GM21619 (cell line): ENCODE data around the gene RAD52.

Source experiments
- ATAC-seq: cut with Tn5 transposase; IDR thresholded peaks from one replicate; pipeline ENCODE4 v1.9.1; 2021; ENCODE audit not compliant: unreplicated experiment

Gene RAD52

DNA sequence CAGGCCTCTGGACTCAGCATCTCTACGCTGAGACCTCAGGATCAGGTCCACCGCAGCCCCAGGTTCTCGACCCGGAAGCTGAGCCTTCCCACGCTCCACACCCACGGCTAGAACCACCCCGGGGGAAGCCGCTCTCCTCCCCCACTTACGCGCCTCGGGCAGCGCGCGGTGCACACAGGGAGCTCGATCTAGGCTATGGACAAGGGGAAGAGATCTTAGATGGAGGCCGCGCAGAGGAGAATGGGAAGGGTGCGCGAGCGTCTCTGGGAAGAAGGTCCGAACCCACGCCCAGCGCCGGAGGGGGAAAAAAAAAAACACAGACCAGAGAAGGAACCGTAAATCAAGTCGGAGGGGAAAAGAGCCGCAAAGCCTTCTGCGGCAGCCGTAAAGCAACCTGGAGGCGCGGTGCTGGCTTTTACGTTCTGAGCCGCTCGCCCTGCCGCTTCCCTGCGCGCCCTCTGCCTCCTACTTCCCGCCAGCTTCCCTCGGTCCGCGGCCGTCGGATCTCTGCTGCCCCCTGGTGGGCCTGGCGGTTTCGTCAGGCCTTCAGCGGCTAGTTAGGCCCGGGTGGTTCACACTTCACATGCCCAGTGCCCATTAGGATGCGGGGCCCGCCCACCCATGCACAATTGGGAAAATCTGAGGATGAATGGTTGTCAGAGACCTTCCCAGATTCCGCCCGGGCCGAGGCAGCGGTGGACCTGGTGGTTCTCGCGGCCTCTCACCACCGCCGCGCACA is at the start of gene RAD52:
Gene RAD52, minus strand, starts transcription at position 242 of the 739 bp plus-strand sequence. CDS start 16,636 bp downstream, outside the sequence.
- ATAC-seq: peak; percentile 82

DNA sequence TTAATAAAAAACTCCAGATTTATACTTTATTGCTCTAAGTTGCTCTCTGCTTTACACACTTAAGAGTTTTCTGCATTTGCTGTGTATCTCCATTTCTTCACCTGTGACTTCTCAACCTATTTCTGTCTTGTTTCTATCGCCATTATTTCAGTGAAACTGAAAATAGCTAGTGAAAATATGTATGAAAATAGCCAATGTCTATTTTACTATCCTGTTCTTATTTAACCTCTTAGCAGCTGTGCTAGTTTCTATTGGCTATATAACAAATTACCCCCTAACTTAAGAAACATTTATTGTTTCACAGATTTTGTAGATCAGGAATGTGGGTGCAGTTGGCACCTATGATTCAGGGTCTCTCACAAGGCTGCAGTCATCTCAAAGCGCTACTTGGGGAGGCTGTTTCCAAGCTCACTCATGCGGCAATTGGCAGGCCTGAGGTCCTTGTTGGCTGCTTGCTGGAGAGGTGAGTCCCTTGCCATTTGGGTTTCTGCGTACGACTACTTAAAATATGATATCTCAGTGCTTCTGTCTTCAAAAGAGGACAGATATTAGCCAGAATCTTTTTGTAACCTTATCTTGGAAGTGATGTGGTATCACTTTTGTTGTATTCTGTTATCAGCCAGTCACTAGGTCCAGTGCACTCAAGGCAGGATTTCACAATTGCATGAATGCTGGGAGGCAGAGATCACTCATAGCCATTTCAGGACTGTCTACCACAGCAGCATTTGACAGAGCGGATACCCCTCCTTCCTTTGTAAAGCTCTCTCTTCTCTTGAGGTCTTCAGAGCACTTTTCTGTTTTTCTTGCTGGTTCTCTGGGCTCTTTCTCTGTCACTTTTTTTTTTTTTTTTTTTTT is 48.8 kb upstream of the RAD52 start:
- ATAC-seq: peak; percentile 64

DNA sequence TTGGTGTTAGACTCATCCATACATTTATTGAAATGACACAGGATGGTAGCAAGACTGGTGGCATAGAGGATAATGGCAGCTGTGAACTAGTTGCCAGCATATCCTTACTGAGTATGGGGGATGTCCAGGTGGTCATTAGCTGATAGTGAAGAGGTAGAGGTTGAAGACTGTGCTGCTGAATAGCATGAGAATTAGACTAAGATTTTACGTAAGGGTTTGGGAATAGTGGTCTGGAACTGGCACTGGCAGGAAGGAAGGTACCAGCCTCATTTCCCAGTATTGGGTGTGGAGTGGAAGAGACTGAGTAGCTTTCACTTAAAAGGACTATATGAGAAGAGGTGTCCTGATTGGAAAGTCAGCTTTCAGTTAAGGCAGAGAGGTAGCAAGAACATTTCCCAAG is 48.0 kb upstream of the RAD52 start:
- no peak for ATAC-seq

DNA sequence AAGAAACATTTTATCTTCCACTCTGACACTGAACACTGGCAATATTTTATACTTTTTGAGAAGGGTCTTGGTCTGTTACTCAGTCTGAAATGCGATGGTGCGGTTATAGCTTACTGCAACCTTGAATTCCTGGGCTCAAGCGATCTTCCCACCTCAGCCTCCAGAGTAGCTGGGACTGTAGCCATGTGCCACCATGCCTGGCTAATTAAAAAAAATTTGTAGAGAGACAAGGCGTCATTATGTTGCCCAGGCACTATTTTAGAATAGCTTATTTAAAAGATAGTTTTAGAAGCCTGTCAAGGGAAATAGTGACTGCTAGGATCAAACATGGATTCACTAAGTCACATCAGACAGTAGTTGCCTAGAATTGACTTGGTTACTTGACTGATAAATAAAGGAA is 47.4 kb upstream of the RAD52 start:
- ATAC-seq: no peak

DNA sequence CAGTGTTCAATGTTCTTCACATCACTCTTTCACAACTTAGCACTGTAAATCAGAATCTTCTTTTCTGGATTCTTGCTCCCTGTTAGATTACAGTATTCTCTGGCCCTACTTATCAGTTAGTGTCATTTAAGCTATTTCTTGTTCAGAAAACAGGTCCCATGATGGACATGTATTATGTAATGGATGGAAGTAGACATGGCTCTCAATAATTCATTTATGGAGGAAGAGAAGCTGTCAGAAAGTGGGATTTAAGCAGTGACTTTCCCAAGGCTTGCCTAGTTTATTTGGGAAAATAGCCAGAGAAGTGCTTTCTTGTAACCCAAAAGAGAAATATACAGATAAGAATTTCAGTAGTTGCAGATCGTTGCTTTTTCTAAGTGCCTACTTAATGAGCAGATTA is 43.2 kb upstream of the RAD52 start:
- ATAC-seq: no peak

DNA sequence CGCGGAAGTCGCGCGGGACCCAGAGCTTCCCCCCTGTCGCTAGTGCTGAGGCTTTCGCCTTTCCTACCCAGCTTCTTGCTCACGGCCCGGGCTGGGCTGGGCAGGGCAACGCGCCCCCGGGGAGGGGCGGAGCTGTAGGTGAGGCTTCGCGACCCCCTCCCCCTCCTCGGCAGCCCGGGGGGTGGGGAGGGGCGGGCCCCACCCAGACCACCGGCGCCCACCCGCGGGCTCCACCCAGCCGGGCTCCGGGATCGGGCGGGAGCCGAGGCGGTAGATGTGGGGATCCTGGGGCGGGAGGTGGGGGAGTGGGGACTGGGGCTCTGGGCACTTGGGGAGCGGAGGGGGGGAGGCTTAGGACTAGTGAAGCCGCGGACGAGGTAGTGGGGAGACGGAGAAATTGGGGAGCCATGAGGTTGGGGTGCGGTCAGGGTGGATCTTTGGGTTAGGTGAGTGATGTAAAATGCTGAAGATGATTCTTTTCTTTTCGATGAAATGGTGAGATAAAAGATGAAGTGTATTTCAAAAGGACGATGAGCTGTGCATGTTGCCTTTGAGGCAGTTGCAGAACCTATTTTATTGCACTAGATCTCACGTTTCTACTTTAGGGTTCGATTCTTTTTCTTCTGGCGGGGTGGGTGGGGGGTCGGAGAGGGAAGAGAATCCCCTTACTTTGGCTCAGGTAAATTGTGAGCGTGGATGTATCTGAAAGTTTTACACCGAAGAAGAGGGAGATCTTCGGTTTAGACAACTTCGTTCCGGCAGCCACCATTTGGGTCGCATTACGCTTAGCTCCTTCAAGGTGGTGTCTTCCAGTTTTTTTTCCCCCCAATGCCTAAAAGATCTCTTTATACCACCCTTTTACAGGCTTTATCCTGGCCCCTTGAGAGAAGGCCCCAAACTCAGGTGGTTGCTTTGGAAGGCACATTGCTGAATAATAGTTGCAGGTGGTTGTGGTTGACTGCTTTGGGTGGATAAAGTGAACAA is 42.1 kb upstream of the RAD52 start:
- no peak for ATAC-seq

DNA sequence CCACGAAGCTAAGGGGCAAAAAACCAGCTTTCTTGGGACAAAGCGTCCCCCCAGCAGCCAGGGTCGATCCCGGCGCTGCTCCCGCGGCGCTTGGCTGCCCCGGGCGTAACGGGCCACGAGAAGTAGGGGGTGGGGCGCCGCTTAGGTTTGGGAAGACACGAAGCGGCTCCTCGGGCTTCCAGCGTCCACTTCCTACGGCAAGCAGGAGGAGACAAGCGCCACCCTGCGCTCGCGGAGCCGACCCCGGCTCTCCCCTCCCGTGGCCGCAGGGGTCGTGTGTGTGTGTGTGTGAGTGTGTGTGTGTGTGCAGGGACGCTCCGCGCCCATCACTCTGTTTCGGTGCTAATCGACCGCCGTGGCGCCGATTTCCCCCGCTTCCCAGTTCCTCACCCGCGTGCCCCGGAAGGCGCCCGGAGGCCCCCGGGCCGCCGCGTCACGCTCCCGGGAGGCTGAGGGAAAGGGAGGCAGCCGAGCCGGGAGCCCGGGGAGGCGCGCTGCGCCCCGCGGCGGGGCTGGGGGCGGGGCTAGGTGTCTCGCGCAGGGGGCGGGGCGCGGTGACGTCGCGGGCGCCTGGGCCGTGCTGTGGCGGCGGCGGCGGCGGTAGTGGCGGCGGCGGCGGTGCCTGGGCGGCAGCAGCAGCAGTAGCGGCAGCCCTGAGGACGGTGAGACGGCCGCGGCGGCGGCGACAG is 41.3 kb upstream of the RAD52 start, which contains the start of gene ERC1:
Gene ERC1, plus strand, starts transcription at position 563 of the 689 bp plus-strand sequence. CDS start 36,681 bp downstream, outside the sequence.
- peak; percentile 87 for ATAC-seq

DNA sequence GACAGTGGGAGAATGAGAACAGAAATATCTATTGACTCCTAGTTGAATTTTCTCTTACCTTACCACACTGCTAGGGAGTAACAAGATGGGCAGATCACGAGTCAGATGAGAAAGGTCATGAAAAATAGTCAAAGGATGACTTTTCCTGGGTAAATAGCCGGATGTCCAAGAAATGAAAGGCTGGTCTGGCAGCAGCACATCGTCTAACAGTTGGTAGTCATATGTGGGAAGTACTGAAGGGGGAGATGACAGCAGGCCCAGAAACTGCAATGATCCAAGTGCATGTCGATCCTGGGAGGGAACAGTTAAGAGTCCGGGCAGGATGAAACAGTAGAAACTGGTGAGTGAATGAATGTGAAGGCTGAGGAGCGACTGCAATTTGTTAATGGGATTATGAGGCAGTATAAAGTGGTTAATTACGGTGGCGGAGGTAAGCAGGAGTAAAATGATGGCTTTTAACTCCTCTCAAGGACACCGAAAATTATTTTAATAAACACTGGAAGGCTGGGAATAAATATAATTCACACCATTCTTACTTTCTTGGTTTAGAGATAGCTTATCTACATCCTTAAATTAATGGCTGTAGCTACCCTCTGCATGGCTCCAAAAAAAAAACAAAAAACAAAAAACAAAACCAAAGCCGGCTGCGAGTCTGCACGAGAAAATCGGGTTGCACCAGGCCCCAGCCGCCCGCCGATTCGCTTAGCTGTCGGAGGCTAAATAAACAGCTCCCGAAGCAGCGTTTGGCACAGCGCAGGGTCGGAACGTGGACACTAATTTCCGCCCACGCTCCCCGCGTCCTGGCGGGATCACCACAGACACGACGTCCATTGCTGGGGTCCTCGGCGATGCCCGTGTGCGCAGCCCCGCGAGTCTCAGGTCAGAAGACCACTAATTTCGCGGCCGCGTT is 40.5 kb upstream of the RAD52 start:
- no peak for ATAC-seq

DNA sequence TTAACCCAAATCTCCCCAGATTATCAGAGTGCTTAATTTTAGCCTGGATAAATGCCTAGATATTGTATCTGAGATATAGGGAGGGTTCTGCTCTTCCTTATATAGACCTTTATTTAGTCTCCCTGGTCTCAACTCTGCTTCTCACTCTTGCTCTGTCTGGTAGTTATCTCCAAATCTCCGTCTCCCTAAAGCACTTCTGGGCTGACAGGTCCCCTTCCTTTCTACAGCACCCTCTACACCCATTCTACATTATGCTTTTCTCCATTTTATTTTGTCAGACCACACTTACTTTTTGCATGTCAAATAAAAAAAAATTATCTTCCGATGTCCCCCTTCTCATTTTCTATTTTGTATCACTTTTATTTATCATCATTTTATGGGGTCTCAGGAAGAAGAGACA is 39.6 kb upstream of the RAD52 start:
- ATAC-seq: no peak

DNA sequence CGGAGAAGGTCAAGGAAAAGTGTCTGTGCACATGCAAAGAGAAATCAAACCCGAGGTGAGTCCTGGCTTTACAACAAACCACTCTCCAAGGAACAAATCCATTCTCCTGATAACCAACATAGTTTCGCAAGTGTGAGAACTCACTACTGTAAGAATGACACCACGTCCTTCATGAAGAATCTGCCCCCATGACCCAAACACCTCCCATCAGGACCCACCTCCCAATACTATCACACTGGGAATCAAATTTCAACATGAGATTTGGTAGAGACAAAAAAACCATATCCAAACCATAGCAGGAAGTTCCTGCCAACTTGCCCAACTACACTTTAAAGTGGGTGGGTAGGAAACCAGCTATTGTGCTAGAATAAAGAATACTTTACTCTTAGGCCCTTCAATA is 39.2 kb upstream of the RAD52 start:
- ATAC-seq: no peak

DNA sequence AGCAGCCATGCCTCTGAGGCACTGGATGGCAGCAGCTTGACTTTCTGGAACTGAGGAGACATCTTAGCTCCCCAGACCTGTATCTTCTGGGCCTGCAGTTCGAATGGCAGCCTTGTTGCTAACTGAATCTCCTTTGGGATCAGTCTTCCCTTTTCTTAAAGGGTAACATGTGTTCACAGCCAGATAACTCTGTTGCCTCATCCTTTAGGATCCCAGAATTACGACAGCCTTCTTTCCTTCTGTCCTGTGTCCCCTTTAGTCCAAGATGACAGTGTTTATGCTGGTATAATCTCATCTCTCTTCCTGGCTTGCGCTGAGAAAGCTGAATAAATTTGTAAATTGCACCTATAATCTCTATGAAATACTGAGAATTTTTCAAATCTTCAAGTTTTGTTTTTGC is 32.5 kb upstream of the RAD52 start:
- no peak for ATAC-seq

DNA sequence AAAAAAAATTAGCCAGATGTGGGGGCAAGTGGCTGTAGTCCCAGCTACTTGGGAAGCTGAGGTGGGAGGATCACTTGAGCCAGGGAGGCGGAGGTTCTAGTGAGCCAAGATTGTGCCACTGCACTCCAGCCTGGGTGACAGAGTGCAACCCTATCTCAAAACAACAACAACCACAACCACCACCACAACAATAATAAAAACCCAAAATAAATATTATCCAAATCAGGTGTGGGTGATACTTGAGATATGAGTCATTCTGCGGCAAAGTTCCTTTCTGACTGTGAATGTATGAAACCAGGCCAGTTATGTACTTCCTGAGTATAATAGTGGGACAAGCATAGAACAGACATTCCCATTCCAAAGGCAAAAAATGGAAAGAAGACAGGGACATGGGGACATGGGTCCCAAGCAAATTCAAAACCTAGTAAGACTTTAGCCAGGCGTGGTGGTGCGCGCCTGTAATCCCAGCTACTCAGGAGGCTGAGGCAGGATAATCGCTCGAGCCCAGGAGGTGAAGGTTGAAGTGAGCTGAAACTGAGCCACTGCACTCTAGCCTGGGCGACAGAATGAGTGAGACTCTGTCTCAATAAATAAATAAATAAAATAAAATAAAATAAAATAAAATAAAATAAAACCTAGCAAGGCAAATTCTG is 31.8 kb upstream of the RAD52 start:
- ATAC-seq: no peak

DNA sequence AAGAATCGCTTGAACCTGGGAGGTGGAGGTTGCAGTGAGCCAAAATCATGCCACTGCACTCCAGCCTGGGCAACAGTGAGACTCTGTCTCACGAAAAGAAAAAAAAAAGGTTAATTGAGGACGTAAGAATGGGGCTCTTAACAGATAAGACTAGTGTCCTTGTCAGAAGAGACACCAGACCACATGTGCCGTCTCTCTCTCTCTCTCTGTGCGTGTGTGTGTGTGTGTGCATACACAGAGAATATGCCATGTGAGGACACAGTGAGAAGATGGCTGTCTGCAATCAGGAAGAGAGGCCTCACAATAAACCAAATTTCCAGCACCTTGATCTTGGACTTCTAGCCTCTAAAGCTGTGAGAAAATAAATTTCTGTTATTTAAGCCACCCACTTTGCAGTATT is 29.9 kb upstream of the RAD52 start:
- ATAC-seq: no peak

DNA sequence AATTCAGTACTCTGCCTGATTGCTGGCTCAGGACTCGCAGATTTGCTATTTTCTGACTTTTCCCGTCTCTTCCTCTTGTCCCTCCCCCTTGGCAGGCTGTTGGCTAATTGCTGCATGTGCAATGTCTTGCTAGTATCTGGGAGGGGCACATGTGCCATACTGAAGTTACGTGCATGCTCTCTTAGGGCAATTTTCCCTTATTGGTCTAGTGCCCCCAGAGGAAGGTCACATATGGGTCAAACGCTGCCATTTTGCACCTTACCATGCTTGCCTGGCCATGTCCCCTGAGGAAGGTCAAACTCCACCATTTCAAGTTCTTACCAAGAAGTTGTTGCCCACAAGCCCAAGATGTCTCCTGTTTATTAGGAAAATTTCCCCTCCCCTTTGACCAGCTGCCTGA is 27.7 kb upstream of the RAD52 start:
- no peak for ATAC-seq

DNA sequence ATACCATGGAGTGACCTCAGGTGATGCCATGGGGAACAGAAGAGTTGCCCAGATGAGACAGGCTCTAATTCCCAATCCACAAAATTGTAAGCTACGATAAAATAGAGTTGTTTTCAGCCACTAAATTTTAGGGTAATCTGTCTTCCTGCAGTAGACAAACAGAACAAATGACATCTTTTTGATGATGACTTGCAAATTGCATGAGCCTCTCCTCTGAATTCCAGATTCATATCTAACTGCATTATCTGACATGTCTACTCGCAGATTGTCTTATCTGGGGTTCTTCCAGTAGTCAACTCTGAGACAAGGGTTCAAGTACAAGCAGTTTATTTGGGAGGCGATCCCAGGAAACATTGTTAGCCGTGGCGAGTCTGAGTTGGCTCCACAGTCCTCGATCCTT is 27.1 kb upstream of the RAD52 start:
- no peak for ATAC-seq

DNA sequence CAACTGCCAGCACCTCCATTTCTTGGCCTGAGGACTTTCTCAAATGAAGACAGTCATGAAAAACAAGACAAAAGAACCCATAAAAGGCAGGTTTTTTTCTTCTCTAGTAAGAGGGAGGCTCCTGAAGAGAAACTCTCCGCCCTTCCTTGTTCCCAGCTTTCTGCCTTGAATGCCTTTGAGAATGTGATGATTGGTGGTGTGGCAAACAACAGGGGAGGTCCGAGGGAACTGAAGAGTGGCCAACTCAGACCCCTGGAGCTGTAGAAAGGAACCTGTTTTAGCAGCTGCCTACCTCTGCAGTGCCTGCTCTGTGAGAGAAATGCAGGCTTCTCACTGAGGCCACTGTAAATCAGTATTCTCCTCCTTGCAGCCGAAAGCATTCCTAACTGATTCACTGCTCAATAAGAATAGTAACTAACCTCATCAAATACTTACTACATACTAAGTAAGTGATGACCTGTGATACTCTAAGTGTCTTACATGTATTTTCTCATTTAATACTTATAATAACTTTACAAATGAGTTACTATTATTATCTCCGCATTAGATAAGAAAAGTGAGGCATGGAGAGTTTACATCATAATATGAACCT is 24.9 kb upstream of the RAD52 start:
- ATAC-seq: no peak

DNA sequence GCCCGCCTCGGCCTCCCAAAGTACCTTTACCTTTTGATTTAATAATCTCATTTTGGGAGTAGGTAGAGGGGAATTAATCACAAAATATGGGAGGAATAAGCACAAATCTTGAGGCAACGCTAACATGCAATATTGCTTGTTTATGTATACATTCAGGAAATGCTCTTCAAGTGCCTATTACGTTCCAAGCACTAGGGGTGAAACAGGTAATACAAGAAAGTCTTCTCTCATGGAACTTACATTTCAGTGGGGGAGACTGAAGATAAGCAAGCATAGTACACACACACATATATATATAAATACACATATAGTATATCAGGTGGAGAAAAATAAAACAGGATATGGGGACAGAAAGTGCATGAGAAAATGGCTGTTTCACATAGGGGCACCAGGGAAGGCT is 22.5 kb upstream of the RAD52 start:
- ATAC-seq: no peak

DNA sequence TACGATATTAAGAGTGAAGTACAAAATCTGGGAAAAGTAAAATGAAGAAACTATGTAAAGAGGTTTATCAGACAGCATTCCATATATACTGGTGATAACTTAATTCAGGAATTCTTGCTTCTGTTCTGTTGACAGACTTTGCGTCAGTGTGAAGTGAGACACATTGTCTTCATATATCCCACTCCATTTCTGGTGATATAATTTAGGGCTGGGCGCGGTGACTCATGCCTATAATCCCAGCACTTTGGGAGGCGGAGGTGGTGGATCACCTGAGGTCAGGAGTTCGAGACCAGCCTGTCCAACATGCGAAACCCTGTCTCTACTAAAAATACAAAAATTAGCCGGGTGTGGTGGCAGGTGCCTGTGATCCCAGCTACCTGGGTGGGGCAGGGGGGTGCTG is 20.3 kb upstream of the RAD52 start:
- ATAC-seq: no peak

DNA sequence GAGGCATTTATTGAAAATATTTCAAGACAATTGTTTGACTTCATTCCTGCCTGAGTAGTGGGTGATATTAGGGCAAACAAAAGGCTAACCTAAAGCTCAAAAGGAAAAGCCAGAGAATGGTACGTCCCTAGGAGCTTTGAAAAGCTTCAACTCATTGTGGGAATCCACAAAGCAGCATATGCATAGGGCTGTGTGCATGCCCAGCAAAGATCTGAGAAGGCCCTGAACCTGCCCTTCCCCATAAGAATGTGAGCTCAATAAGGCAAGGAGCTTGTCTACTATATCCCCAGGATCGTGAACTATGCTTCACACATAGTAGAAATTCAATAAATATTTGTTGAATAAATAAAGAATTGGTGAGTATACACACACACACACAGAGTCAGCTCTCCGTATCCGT is 19.1 kb upstream of the RAD52 start:
- ATAC-seq: no peak
